ENCODE data around the gene SF3B4. TPM values are rescaled to one million over a fixed set of nuclear protein-coding genes. Genes with fewer than 3 reads are reported as not detected.

Gene SF3B4
- total RNA-seq, 1 experiment from 2014 or later: 120 TPM

- Histone ChIP-seq H3K4me1 (ENCODE audit: control insufficient read depth, insufficient read depth, low read length) (peaks cover 24% of the 10 kb centered on the region), H3K9me3 (ENCODE audit: control insufficient read depth, insufficient read depth, low read depth, low read length) (no peaks in the 10 kb centered on the region), H3K4me3 (ENCODE audit: low read depth in 2 of 2, low read length in 2 of 2) (no peak overlapping the region), H3K27me3 (ENCODE audit: control insufficient read depth, insufficient read depth, low read length) (no peaks in the 10 kb centered on the region), H3K36me3 (ENCODE audit: control insufficient read depth, insufficient read depth, low read length) (no peaks in the 10 kb centered on the region; the same call in 1 of the 2 replicates), H3K27ac (ENCODE audit: low read length) (no peak overlapping the region)
- ATAC-seq: no peak
- in situ Hi-C loops (cut with HindIII; ENCODE audit: low pct_unique_long_range_greater_than_20kb, low sequenced_read_pairs) (no loop called here), intact Hi-C loops (cut with micrococcal nuclease; ENCODE audit: unreplicated experiment) (no loop called here)
- no peak for DNase-seq (ENCODE audit: low read depth, low spot score)
- ChIA-PET CTCF (no interaction called here), POLR2A (no interaction called here)
- BruUV-seq (replicated peaks): no TSS peak
- TF ChIP-seq TCF7L2 (IDR thresholded peaks at IDR 0.05; ENCODE audit: low read depth, low read length) (no peak), POLR2AphosphoS5 (IDR thresholded peaks at IDR 0.05; ENCODE audit: low read depth, low read length) (no peak), REST (IDR thresholded peaks at IDR 0.05; ENCODE audit: insufficient read depth in 1 of 2, low read depth in 2 of 2, low read length in 1 of 2) (no peak), SIN3A (IDR thresholded peaks at IDR 0.05; ENCODE audit: borderline replicate concordance, insufficient read depth, low read depth, low read length) (no peak), CTCF (IDR thresholded peaks at IDR 0.05) (no peak)
These were observed 5.6 kb upstream of the SF3B4 start for GRCh38 chr1:149933208-149933607.

DNA sequence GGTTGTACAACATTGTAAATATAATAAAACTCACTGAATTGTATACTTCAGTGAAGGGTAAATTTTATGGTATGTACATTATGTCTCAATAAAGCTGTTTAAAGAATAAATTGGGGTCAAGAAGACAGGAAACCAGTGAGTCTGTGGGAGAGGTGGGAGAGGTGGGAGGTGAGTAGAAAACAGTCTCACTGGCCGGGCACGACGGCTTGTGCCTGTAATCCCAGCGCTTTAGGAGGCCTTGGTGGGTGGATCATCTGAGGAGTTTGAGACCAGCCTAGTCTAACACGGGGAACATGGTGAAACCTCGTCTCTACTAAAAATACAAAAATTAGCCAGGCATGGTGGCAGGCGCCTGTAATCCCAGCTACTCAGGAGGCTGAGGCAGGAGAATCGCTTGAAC, 4.9 kb upstream of the SF3B4 start:
- ChIA-PET CTCF (no interaction called here), POLR2A (no interaction called here)
- no peak overlapping the region for H3K27ac ChIP-seq (ENCODE audit: low read length)
- intact Hi-C loops (cut with micrococcal nuclease; ENCODE audit: unreplicated experiment) (no loop called here), in situ Hi-C loops (cut with HindIII; ENCODE audit: low pct_unique_long_range_greater_than_20kb, low sequenced_read_pairs) (no loop called here)
- no TSS peak for BruUV-seq (replicated peaks)
- H3K4me1 ChIP-seq (ENCODE audit: control insufficient read depth, insufficient read depth, low read length): peaks cover 19% of the 10 kb centered on the region
- DNase-seq (ENCODE audit: low read depth, low spot score): no peak
- no peak for TF ChIP-seq SIN3A (IDR thresholded peaks at IDR 0.05; ENCODE audit: borderline replicate concordance, insufficient read depth, low read depth, low read length)
- no peak for TF ChIP-seq POLR2AphosphoS5 (IDR thresholded peaks at IDR 0.05; ENCODE audit: low read depth, low read length)
- TF ChIP-seq CTCF (IDR thresholded peaks at IDR 0.05): no peak
- no peak for TF ChIP-seq REST (IDR thresholded peaks at IDR 0.05; ENCODE audit: insufficient read depth in 1 of 2, low read depth in 2 of 2, low read length in 1 of 2)
- no peak for TF ChIP-seq TCF7L2 (IDR thresholded peaks at IDR 0.05; ENCODE audit: low read depth, low read length)
- H3K36me3 ChIP-seq (ENCODE audit: control insufficient read depth, insufficient read depth, low read length): peaks cover 2% of the 10 kb centered on the region; the same call in 1 of the 2 replicates
- no peaks in the 10 kb centered on the region for H3K27me3 ChIP-seq (ENCODE audit: control insufficient read depth, insufficient read depth, low read length)
- H3K4me3 ChIP-seq (ENCODE audit: low read depth in 2 of 2, low read length in 2 of 2): no peak overlapping the region
- H3K9me3 ChIP-seq (ENCODE audit: control insufficient read depth, insufficient read depth, low read depth, low read length): no peaks in the 10 kb centered on the region
- no peak for ATAC-seq
